ENCODE data around the gene SRPK2.
"Not testable (repeated sequence)": the region's sequence is repeated elsewhere in the genome, so short reads cannot be mapped to it uniquely, and the experiment has no call there.

The SRPK2 gene

GRCh38 chr7:105215182-105215581 lies 173.5 kb downstream of the SRPK2 start:
- DNase-seq, result no peak

DNA sequence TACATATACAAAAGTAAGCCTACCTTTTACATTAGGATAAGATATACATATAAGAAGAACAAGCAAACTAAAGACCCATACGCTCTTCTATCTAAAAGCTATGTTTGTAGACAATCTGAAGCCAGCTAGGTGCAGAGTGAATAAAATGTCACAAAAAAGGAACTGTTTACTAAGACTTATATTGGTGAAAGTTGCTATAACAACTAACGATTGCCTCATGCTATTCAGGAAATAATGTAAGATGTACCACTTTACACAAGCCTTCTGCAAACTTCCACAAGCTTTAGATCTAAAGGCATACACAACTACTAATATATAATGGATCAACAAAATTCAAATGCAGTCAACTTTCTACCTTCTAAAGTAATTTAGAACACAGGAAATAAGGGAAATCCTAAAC lies 175.1 kb downstream of the SRPK2 start:
- DNase-seq, result no peak

- DNase-seq, result no peak
Observed at GRCh38 chr7:105212212-105212611, 176.5 kb downstream of the SRPK2 start.

GRCh38 chr7:105210721-105211205 lies 178.0 kb downstream of the SRPK2 start:
- no peak for DNase-seq

- no peak for DNase-seq
Observed at GRCh38 chr7:105209870-105210269, 178.9 kb downstream of the SRPK2 start.

DNA sequence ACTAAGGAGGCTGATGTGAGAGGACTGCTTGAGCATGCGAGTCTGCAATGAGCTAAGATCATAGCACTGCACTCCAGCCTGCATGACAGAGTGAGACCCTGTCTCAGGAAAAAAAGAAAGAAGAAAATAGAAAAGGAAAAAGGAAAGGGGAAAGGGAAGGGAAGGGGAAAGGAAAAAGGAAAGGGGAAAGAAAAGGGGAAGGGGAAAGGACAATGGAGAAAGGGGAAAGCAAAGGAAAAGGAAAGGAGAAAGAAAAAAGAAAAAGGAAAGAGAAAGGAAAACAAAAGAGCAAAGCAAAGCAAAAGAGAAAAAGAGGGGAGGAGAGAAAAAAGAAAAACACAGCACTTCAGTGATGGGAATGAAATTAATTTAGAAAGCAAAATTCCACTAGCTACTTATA lies 179.3 kb downstream of the SRPK2 start:
- DNase-seq, result no peak

GRCh38 chr7:105206985-105207384 lies 181.7 kb downstream of the SRPK2 start:
- no peak for DNase-seq

DNA sequence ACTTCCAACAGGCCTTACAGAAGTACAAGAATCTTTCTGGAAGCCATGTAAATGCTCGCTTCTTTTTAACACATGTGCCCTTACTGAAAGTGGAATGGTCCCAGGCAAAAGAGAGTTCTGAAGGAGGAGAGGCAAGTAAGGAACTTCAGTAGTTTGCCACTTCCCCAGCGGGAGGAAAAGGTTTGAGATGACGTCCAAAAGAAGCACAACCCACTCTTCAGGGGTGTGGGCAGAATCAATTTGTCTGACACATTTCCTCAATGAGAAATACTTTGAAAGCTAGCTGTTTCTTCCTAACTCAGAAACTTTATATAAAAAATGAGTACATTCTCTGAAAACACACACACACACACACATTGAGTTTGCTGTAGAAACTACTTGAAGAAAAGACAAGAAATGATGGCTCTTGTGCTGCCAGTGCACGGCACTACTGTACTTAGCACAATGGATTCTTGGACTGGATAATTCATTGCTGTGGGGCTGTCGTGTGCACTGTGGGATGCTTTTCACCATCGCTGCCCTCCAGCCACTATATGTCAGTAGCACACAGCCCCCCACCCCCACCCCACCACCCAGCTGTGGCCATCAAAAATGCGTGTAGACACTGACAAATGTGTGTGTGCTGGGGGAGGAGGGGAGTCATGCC lies 183.0 kb downstream of the SRPK2 start:
- no peak for DNase-seq

DNA sequence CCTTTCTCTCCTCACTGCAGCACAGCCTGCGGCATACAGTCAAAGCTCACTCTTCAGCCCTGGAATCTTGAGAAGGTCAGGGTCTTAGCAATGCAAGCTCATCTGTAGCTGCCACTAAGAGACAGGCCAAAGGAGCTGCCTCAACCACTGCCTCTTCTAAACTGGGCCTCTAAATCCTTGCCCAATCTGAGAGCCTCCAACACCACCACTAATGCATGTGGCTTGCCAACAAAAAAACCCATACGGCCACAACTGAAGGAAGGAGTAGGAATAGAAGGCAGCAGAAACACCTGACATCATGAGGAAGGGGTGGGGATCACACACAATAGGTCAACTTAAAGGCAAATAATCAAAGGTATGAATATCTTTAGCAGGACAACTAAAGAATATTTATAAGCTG lies 183.8 kb downstream of the SRPK2 start:
- no peak for DNase-seq

DNA sequence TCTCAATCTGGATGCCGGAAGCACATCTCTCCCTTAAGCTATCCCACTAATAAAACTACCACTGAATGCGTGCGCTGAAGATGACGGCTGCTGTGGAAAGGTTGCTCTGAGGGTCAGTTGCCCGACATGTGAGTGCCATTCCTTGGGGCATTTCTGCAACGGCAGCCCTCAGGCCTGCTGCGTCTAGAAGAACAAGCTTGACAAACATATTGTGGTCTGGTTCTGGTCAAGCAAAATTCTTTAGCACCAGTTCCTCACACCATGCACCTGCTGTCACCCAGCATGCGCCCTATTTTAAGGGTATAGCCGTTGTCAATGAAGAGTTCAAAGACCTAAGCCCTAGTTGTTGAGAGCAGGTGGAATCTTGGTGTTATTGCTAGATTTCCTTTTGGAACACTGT lies 184.2 kb downstream of the SRPK2 start:
- DNase-seq, result no peak

DNA sequence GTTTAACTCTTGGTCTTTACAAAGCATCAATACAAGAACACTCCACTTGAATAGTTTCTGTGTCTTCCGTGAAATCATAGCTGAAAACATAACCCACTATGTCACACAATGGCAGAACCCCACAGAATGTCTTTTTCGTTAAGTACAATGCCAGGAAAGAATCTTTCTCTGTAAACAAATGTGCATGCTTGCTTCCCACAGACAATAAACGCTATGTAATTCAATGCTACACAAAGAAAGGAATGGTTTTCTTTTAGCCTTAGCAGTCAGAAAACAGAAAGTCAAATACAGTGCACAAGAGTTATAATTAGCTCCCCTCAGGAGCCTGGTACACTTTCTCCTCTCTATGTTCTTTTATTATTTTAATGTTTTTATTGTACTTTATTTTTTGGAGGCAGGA lies 186.1 kb downstream of the SRPK2 start:
- no peak for DNase-seq

DNA sequence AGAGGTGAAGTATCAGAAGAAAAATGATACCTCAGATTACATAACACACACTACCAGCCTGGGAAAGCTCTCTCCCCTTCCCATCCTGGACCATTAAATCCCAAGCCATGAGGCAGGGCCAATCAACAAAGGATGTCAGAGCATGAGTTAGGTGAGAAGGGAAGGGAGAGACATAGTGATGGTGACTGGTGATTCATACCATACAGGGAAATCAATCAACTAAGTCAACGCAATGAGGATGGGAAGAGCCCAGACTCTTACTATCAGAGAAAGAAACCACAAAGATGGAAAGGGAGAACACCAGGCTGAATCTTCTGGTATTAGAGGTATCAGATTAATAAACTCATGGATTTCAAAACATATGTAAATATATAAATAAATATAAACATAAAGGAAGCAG lies 189.3 kb downstream of the SRPK2 start:
- DNase-seq, result no peak

DNA sequence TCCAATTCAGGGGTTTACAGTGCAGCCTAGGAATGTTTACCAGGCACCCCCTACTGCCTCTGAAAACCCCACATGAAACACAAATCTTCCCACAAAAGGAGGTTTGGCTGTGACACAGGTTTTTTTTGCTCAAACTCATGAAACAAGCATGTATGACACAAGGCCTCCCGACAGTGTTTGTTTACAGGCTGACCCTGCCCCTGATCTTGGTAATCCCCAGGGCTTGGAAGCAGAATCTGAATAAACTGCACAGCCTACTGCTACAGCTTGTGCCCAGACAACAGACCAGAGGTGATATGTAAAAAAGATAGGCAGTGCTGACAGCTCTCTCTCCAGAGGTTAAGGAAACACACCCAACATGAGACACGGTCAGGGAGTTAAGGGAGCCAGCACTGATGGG lies 190.5 kb downstream of the SRPK2 start:
- no peak for DNase-seq

DNA sequence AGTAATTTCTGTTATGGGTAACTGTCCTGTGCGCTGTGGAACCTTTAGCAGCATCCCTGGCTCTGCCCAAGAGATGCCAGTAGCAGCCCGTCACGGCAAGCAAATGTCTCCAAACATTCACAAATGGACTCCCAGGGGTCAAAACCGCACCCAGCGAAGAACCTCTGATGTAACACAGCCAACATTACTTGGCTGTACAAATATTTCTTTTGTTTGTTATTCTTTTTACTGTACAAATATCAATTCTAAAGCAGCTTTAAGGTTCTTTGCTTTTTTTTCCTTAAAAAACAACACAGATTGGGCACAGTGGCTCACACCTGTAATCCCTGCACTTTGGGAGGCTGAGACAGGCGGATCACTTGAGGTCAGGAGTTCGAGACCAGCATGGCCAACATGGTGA lies 192.2 kb downstream of the SRPK2 start:
- no peak for DNase-seq

DNA sequence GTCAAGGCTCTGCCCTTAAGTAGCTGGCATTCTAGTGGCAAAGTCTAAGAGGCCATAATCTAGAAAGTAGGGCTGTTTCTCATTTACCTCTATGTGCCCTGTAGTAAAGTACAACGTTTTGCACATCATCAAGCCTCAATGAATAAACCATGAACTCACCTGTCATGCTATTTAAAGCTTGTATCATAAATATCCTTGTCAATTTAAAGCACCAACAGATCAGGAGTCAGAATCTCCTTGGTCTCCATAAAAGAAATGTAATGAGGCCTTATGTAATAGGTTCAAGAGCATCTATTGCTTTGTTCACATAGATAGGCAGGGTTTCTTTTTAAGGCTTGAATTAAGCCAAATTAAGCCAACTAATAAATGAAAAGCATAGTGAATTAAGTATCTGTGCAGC lies 192.8 kb downstream of the SRPK2 start:
- no peak for DNase-seq

DNA sequence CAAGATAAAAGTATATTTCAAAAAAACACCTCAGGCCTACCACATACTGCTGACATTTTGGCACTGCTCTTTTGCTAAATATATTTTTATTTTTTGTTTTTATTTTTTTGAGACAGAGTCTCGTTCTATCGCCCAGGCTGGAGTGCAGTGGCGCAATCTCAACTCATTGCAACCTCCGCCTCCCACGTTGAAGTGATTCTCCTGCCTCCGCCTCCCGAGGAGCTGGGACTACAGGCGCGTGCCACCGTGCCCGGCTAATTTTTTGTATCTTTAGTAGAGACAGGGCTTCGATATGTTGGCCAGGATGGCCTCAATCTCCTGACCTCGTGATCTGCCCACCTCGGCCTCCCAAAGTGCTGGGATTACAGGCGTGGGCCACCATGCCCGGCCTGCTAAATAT lies 193.8 kb downstream of the SRPK2 start:
- DNase-seq, result not testable (repeated sequence)

DNA sequence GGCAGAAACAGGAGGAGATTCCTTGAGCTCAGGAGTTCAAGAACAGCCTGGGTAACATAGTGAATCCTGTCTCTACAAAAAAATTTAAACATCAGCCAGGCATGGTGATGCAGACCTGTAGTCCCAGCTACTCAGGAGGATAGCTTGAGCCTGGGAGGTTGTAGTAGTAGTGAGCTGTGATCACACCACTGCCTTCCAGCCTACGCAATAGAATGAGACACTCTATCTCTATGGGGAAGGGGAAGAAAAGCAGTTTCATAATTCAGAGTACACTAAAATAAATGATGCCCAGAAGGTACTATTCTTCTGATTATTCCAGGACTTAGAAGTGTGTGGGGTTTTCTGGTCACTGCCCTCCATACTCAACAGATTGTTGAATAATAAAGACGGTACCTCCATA lies 197.4 kb downstream of the SRPK2 start:
- DNase-seq, result no peak

- DNase-seq, result no peak
Observed at GRCh38 chr7:105189859-105190492, 198.7 kb downstream of the SRPK2 start.

GRCh38 chr7:105188201-105188600 lies 200.5 kb downstream of the SRPK2 start:
- no peak for DNase-seq

DNA sequence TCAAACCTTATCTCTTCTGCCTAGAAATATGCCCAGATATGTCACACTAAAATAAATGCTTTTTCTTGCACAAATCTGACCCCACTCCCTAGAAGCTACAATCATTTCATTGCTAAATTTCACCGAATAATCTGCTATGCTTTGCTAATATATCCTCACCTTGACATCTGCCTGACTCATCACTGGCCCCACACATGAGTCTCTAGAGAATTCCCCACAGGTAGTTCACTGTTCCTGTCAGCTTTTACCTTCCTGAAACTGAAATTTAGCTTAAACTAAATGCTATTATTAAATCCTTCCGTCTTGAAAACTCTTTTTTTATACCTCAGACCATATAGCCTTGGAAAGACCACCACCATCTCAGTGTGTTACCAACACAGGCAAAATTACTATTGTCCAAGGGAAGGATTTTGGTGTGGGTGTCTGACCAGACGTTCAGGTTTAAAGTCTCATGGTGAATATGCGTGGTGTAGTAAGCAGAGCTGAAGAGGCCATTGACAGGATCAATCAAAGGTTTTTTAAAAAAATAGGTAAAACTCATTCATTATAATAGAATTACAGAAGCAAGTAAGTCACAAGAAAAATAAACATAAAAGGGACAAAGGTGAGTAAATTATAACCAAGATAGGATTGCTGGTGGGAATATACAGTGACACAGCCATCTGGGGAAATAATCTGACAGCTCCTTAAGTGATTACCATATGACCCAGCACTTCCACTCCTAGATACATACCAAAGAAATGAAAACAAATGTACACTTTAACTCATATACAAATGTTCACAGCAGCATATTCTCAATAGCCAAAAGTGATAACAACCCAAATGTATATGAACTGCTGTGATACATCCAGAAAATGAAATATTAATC lies 201.2 kb downstream of the SRPK2 start:
- DNase-seq, result no peak

GRCh38 chr7:105185290-105186010 lies 203.3 kb downstream of the SRPK2 start:
- DNase-seq, result no peak

DNA sequence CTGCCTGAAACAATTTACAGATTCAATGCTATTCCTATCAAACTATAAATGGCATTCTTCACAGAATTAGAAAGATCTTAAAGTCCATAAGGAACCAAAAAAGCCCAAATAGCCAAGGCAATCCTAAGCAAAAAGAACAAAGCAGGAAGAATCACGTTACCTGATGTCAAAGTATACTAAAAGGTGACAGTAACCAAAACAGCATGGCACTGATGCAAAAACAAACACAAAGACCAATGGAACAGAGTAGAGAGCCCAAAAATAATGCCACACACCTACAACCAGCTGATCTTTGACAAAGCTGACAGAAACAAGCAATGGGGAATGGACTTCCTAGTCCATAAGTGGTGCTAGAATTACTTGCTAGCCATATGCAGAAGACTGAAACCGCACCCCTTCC lies 208.7 kb downstream of the SRPK2 start:
- no peak for DNase-seq

GRCh38 chr7:105178928-105179541 lies 209.7 kb downstream of the SRPK2 start:
- DNase-seq, result no peak

Data from SHP77 treated with DMSO at 0.1 percent for 48 hours (cell line).